ENCODE results near the gene WDR72.

DNA sequence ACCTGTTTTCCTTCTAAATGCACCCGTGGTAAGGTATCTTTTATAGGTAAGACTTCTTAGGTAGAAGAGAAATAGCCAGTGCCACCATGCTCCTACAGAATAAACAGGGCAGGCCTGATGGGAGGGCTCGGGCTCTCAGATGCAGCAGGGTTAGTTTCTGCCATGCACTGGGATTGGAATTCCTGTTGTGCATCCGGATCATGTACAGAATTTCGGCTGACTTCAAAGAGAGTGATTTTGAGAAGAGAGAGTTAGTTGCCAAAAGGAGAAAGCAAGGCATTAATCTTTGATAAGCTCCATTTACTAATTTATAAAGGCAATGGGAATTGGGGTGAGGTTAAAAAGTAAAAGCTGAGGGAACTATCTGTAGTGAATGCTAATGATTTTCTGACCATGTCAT lies 211.2 kb downstream of the WDR72 start:
- TF ChIP-seq CTCF (IDR thresholded peaks at IDR 0.05) = no peak
- no peak for TF ChIP-seq POLR2A (IDR thresholded peaks at IDR 0.05)
